Stimulated activated CD4-positive, alpha-beta T cell treated with anti-CD3 and anti-CD28 coated beads, Interleukin-2, amount 100 ng/mL, for 4 hours (primary cell): ENCODE measurements around the gene GRIN2C.

ENCODE experiments used
- DNase-seq: peaks from one replicate; pipeline ENCODE4 v3.0.0-alpha.2; 2020; ENCODE audit warnings: low read depth

GRIN2C gene

DNA sequence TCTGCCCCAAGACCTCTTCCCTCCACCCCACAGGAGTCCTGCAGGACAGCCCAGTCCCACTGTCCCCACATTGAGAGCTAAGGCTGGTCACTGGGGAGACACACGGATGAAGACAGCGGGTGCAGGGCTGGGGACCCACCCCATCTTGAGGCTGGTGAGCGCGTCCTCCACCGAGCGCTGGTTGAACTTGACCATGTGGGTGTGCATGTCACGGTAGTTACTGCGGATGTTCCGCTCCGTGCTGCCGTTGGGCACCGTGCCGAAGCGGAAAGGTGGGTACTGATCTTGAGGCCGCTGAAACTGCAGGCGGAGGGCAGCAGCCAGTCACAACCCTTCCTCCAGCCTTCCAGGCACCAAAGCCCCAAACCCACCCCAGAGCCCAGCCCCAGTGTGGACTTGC, 13.1 kb downstream of the GRIN2C start:
- DNase-seq, result no peak

DNA sequence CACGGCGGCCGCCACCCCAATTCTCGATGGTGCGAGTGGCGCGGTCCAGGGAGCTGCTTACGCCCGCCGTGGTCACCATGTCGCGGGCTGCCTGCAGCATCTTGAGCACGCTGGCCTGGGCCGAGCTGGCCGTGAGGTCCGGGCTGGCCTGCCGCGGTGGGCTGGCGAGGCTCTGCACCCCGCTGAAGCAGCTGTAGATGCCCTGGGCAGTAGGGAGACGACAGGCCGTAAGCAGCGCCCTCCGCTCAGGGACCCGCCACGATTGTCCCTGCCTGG, 16.4 kb downstream of the GRIN2C start:
- no peak for DNase-seq

GRCh38 chr17:74842599-74843351, 16.9 kb downstream of the GRIN2C start:
- DNase-seq, result no peak

GRCh38 chr17:74842146-74842598, 17.5 kb downstream of the GRIN2C start:
- no peak for DNase-seq

DNA sequence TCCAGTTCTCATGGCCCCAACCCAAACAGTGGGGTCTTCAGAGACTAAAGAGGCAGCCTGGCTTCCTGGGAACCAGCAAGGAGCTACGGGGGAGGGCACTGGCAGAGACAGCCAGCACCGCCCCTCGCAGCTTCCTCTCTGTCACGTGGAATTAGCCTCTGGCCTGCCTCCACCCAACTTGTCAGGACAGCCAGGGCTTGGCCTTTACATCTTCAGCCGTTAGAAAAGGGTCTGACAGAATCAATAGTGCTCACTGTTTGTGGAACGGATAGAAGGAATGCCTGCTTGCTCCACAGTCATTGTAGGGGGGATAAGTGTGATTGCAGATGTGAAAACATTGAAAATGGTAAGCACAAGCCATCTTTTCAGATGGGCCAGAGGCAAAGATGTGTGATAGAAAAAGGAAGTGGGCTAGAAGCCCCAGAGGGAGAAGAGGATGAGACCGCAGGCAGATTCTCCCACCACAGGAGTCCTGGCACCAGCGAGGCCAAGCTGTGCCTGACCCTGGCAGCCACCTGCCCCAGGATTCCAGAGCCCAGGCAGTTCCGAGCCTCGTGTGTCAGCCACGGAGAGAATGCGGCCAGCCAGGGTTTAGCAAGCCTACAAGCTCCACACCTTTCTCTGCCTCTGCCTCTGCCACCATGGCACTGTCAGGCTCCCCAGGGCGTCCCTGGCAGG, 18.6 kb downstream of the GRIN2C start:
- DNase-seq, result no peak

- DNase-seq, result no peak
These were observed 19.5 kb downstream of the GRIN2C start for GRCh38 chr17:74839990-74840852.

DNA sequence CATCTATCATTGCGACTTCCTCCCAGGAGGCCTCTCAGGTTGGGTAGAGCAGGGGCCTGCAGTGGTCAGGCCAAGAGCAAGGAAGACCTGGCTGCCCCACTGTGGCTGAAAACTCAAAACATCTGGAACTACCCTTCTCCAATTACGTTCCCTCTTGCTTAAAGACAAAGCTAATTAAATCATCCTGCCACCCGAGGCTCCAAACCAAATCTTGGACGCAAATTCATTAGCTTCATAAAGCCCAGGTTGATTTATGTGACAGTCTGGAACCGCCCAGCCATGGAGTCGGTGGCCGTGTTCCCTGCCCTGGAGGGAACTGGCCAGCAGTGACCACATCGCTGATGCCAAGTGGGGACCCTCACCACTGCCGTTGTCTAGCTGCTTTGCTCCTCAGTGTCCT, 21.4 kb downstream of the GRIN2C start:
- no peak for DNase-seq

DNA sequence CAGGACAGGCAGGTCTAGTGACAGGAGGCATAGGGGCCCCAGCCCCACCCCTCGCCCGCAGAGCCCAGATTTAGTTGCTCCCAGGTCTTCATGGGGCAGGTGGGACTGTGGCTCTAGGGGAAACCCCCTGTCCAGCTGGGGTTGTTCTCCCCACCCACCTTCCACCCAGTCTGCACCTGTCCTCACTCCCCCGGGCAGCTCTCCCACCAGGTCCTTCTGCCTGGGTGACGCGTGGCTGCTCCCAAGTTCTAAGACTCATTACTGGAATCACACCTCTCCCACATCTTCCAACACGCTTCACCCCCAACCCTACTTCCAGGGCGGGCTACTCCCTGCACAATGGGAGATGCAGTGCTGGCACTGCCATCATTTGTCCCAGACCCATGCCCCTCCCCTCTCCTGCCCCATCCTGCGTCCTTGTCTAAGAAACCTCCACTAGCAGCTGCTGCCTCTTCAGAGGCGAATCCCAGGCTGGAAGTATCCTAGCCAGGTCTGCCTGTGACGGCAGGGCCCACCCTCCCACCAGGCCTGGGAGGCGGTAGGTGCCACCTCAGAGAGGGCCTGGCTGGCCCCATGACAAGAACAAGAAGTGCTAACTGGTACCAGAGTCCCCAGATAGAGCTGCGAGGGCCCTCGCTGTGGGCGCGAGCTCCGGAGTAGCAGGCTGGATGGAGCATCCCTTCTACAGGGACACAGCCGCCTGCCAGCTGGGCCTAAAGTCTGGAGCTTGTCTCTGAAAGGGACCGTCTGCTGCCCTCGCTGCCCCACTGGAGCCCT, 22.8 kb downstream of the GRIN2C start:
- DNase-seq, result no peak

- no peak for DNase-seq
These were observed 23.5 kb downstream of the GRIN2C start for GRCh38 chr17:74836191-74836590.

DNA sequence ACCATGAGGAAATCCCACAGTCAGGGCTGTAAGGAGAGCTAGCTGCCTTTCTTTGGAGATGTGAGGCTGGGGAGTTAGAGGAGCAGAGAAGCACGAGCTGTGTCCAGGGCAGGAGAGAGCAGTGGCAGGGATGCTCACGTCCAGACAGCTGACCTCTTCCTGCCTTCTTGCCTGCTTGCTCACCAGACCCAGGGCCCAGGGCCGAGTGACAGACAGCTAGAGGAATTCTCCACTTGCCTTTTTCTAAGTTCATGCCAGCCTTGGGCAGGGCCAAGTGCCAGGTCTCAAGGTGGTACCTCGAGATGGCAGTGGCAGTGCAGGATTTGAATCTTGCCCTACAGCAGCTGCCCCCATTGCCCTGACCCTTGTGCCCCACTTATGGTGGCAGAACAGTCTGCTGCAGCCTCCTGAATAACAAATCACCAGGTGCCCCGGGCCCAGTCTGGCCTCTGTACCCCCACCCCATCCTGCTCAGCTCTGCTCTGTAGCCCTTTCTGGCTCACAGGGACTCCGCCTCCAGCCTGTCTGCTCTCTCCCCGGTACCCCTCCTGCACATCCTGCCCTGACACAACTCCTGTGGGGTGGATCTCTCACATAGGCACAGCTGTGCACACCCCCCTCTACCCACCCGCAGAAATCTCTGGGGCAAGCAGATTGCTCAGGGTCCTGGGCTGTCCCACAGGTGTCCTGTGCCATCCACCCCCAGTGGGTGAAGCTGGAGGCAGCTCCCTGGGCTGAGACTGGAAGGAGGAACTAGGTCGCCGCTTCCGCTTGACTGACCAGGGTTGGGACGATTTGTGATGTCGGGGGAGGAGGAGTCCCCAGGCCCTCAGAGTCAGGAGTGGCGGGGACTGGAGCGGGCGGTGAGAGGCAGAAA, 25.9 kb downstream of the GRIN2C start:
- no peak for DNase-seq

- DNase-seq, result no peak
These were observed 27.3 kb downstream of the GRIN2C start for GRCh38 chr17:74832421-74832820.

- DNase-seq, result no peak
These were observed 28.1 kb downstream of the GRIN2C start for GRCh38 chr17:74831444-74832146.

DNA sequence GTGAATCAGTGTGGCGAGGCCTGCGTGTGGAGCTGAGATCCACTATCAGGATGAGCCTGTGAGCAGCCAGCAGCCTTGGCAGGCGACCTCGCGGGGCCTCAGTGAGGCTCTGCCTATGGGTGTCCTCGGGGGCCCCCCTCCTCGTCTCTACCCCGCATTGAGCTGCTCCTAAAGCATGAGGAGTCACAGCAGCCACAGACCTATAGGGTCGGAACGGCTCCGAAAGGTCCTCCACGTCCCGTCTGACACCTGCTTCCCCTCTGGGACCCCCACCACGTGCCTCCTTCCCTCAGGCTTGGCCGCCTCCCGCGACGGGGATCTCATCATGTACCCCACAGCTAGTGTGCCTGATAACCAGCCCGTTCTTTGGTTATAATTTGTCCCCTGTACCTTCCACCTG, 28.8 kb downstream of the GRIN2C start:
- no peak for DNase-seq

- DNase-seq, result no peak
These were observed 31.9 kb downstream of the GRIN2C start for GRCh38 chr17:74827800-74828199.

DNA sequence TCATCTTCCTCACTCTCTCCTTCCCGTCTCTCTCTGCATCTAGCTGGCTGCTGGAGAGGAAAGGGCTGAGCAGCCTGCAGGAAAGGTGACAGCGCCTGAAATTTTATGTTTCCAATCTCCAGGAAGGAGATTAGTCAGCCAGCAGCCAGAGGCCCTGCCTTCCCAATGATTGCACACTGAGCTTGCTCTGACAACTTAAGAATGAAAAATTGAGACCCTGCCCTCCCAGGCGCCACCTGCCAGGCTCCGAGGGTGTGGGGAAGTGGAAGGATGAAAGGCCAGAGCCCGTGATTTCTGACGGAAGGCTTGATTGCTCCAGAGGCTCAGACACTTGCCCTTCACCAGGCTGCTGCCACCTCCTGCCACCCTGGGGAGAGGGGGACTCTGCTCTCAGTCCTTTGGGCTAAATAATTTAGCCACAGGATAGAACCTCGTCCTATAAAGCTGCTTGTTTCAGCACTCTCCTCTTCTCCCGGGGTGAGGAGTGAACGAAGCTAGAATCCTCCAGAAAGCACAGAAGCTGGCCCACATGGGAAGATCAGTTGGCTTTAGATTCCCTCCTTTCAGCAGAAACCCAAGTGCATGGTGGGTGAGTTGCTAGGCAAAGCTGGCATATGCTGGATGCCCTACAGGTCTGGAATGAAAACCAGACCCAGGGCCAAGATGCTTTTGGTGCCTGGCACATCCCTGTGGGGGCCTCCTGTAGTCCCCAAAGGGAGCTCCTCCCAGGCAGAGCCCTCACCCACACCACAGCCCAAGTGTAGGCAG, 33.5 kb downstream of the GRIN2C start:
- no peak for DNase-seq

DNA sequence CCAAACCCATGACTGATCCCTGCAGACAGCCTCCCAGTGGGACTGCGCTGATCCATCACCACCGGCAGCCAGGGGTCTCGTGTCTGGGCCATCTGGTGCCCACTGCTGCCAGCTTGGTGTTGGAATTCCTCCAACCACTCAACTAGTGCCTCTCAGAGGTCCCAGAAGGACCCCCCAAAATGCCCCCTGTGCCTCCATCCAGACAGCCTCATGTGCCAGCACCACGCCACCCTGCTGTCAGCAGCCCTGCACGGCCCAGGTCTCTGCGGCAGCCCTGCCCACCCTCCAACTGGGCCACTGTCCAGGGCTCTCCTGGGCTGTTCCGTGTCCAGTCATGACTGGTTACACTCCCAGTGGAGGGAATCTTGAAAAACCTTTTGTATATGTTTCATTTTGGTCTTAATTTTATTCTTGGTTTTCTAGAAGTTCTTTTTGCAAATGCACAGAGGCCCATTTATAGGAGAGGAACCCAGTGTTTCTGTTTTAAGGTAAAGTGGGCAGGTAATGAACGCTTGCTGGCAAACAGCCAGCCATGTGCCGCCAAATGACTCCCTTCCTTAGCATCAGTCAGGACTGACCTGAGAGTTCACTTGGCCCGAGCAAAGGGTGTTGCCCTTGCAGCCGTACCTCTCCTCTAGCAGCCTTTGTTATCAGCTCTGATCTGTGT, 34.6 kb downstream of the GRIN2C start:
- no peak for DNase-seq

DNA sequence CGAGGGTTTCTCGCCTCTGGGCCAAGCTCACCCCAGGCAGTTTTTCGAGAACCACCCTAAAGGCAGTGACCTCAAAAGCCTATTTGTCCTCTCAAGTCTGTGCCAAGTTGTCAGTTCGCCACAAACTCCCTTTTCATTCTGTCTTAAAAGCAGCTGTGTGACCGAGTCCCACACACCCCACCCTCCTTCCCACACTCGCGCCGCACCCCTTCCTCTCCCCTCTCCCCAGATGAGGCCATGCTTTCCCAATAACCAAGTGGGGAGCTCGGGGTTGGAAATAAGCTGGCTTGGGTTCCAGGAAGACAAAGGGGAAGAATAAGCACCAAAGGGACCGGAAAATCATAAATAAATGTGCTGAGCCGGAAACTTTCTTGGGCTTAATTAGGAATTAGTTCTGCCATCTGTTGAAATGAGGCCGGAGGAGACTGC, 36.7 kb downstream of the GRIN2C start:
- no peak for DNase-seq

GRCh38 chr17:74822335-74822938, 37.2 kb downstream of the GRIN2C start:
- no peak for DNase-seq
